SIG-M5 treated with dmso at 0.1 percent for 504 hours (cell line): ENCODE measurements around the gene KLK3.

Experiments
- DNase-seq: peaks from one replicate; lab custom pipeline; 2025; ENCODE audit not compliant: unreplicated experiment; lab: John Stamatoyannopoulos, UW

KLK3 gene

GRCh38 chr19:50830266-50831025, 24.3 kb upstream of the KLK3 start:
- DNase-seq, result no peak

- no peak for DNase-seq
Measured at GRCh38 chr19:50831026-50831396, 23.7 kb upstream of the KLK3 start.

GRCh38 chr19:50832666-50833065, 22.0 kb upstream of the KLK3 start:
- no peak for DNase-seq

- no peak for DNase-seq
Measured at GRCh38 chr19:50833117-50833801, 21.5 kb upstream of the KLK3 start, which contains the start of gene KLK15. KLK15 (minus strand) TSS chr19:50833574; CDS start chr19:50831492, 2,082 bp downstream.

- DNase-seq, result no peak
Measured at GRCh38 chr19:50833802-50834167, 20.9 kb upstream of the KLK3 start.

- DNase-seq, result no peak
Measured at GRCh38 chr19:50835103-50835784, 19.5 kb upstream of the KLK3 start.

GRCh38 chr19:50835785-50836542, 18.8 kb upstream of the KLK3 start:
- DNase-seq, result peak; percentile 29

- no peak for DNase-seq
Measured at GRCh38 chr19:50836543-50837195, 18.0 kb upstream of the KLK3 start.

- DNase-seq, result no peak
Measured at GRCh38 chr19:50837300-50837699, 17.4 kb upstream of the KLK3 start.

GRCh38 chr19:50838239-50838638, 16.5 kb upstream of the KLK3 start:
- DNase-seq, result no peak

GRCh38 chr19:50839712-50840655, 14.7 kb upstream of the KLK3 start:
- DNase-seq, result no peak

- DNase-seq, result no peak
Measured at GRCh38 chr19:50842130-50842529, 12.6 kb upstream of the KLK3 start.

- DNase-seq, result no peak
Measured at GRCh38 chr19:50843205-50843604, 11.5 kb upstream of the KLK3 start.

- DNase-seq, result no peak
Measured at GRCh38 chr19:50843701-50844221, 11.0 kb upstream of the KLK3 start.

GRCh38 chr19:50844296-50844935, 10.3 kb upstream of the KLK3 start:
- no peak for DNase-seq

- no peak for DNase-seq
Measured at GRCh38 chr19:50850738-50851137, 4.0 kb upstream of the KLK3 start.

- no peak for DNase-seq
Measured at GRCh38 chr19:50851620-50852019, 3.1 kb upstream of the KLK3 start.

- DNase-seq, result no peak
Measured at GRCh38 chr19:50857366-50857765, 2.7 kb downstream of the KLK3 start.

- DNase-seq, result no peak
Measured at GRCh38 chr19:50858886-50859285, 4.2 kb downstream of the KLK3 start.
